D341Med (cell line): ENCODE results near the gene IQCE.
"Not testable (repeated sequence)": the region's sequence is repeated elsewhere in the genome, so short reads cannot be mapped to it uniquely, and the experiment has no call there.

Experiments used
- DNase-seq: peaks from one replicate; pipeline ENCODE4 v3.0.0; 2012; ENCODE audit warnings: low spot score

Gene IQCE

GRCh38 chr7:2553831-2554581, 4.8 kb upstream of the IQCE start:
- DNase-seq = peak; percentile 56

GRCh38 chr7:2554661-2555111, 4.1 kb upstream of the IQCE start:
- DNase-seq = peak; percentile 39

GRCh38 chr7:2555121-2556052, 3.4 kb upstream of the IQCE start, which contains the start of gene BRAT1:
Gene BRAT1 (minus strand): TSS chr7:2555524. CDS start chr7:2554431, 1,093 bp downstream.
- DNase-seq = peak; percentile 97

GRCh38 chr7:2559283-2559950, 638 bp downstream of the IQCE start:
- DNase-seq = no peak

GRCh38 chr7:2563955-2564354, 5.2 kb downstream of the IQCE start:
- not testable (repeated sequence) for DNase-seq

- DNase-seq = no peak
Measured at GRCh38 chr7:2564970-2565540, 6.3 kb downstream of the IQCE start.

- DNase-seq = no peak
Measured at GRCh38 chr7:2566348-2566889, 7.6 kb downstream of the IQCE start.

- no peak for DNase-seq
Measured at GRCh38 chr7:2566890-2567678, 8.3 kb downstream of the IQCE start.

- peak; percentile 63 for DNase-seq
Measured at GRCh38 chr7:2567679-2568278, 9.0 kb downstream of the IQCE start.

GRCh38 chr7:2568521-2569223, 9.9 kb downstream of the IQCE start:
- DNase-seq = no peak

GRCh38 chr7:2569421-2569820, 10.6 kb downstream of the IQCE start:
- DNase-seq = no peak

GRCh38 chr7:2570021-2570420, 11.2 kb downstream of the IQCE start:
- no peak for DNase-seq

- no peak for DNase-seq
Measured at GRCh38 chr7:2571409-2571808, 12.6 kb downstream of the IQCE start.

- no peak for DNase-seq
Measured at GRCh38 chr7:2572101-2572842, 13.5 kb downstream of the IQCE start.

GRCh38 chr7:2573761-2574160, 15.0 kb downstream of the IQCE start:
- no peak for DNase-seq

- no peak for DNase-seq
Measured at GRCh38 chr7:2575046-2575732, 16.4 kb downstream of the IQCE start.

GRCh38 chr7:2575733-2576340, 17.1 kb downstream of the IQCE start:
- peak; percentile 12 for DNase-seq
